HG03432 (cell line): Measurements from ENCODE around the gene GEMIN7.

Source experiments
- ATAC-seq: cut with Tn5 transposase; IDR thresholded peaks from one replicate; pipeline ENCODE4 v1.9.1; 2021; ENCODE audit warnings: mild to moderate bottlenecking, moderate library complexity; ENCODE audit not compliant: unreplicated experiment

GEMIN7 gene, protein sequence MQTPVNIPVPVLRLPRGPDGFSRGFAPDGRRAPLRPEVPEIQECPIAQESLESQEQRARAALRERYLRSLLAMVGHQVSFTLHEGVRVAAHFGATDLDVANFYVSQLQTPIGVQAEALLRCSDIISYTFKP

DNA sequence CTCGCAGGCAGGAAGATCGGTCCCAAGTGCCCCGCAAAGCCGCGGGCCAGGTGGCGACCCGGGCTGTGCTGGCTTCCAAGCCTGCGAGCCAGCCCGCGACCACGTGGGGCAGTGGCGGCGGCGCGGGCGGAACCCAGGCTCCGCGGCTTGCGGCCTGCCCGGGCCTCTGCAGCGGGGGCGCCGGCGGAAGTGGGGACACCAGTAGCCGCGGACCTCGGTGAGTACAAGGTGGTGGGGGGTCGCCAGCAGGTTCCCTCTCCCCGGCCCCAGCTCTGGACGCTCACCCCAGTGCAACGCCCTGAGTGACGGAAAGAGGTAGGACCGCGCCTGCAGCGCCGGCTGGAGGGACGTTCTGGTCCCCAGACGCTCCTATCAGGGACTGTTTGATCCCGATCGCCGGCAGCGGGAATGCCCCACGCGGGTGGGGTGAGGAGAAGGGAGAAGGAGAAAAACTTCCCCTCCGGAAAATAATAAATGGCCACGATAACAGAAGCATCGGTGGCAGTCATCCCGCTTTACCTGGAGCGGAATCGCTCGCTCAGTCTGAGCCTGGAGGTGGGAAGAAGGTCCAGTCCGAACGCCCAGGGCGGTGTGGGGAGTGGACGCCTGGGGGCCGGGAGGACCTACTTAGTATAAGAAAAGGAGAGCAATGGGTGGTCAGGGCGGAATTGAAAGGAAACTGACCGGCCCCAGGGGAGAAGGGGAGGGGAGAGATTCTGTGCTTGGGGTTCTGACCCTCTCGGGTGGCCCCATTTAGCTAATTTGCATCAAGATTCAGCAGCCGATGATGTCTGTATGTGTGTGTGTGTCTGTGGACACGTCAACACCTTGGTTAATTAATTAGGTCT, at the start of gene GEMIN7:
Gene GEMIN7, plus strand, starts transcription at position 198 of the 848 bp plus-strand sequence. CDS start 10,855 bp downstream, outside the sequence.
- peak; percentile 38 for ATAC-seq

DNA sequence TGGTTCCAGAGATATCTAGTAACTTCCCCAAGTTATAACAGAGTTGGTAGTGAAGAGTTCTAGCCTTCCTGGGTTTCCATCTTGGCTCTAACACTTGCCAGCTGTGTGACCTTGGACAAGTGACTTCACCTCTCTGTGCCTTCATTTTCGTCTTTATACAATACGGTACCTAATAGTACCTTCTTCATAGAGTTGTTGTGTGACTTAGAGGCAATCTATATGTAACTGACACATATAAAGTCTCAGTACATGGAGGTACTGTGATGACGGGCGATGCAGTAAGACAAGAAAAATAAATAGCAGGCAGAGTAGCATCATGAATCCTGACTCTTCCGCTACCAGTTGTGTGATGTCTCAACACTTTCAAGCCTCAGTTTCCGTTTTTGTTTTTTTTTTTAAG, 48.2 kb upstream of the GEMIN7 start:
- ATAC-seq: no peak

DNA sequence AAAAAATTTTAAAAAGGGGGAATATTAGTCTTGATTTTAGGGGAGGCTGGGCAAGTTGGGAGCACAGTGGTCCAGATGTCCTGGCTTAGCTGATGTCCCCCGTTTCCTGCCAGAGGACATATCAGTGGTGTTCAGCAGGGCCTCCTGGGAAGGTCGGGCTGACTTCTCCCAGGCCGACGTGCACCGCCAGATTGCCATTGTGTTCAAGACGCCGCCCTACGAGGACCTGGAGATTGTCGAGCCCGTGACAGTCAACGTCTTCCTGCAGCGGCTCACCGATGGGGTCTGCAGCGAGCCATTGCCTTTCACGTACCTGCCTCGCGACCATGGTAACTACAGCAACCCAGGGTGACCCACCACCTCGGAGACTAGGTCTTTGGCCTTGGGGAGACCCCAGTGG, 46.6 kb upstream of the GEMIN7 start:
- no peak for ATAC-seq

DNA sequence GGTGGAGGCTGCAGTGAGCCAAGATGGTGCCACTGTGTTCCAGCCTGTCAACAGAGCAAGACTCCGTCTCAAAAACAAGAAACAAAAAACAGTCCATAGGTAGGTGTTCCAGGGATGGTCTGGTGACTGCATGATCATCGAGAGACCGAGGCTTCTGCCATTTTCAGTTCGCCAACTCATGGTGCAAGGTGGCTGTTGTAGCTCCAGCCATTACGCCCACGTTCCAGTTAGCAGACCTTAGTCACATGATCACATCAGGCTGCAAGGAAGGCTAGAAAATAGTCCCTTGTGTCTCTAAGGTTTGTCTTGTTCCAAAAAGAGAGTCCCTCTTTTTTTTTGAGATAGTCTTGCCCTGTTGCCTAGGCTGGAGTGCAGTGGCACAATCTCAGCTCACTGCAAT, 43.3 kb upstream of the GEMIN7 start:
- ATAC-seq: no peak

DNA sequence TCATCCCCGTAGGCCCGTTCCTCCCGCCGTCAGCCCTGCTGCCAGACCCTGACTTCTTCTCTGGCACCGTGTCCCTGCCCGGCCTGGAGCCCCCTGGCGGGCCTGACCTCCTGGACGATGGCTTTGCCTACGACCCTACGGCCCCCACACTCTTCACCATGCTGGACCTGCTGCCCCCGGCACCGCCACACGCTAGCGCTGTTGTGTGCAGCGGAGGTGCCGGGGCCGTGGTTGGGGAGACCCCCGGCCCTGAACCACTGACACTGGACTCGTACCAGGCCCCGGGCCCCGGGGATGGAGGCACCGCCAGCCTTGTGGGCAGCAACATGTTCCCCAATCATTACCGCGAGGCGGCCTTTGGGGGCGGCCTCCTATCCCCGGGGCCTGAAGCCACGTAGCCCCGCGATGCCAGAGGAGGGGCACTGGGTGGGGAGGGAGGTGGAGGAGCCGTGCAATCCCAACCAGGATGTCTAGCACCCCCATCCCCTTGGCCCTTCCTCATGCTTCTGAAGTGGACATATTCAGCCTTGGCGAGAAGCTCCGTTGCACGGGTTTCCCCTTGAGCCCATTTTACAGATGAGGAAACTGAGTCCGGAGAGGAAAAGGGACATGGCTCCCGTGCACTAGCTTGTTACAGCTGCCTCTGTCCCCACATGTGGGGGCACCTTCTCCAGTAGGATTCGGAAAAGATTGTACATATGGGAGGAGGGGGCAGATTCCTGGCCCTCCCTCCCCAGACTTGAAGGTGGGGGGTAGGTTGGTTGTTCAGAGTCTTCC, 41.5 kb upstream of the GEMIN7 start:
- no peak for ATAC-seq

GRCh38 chr19:45038931-45039893, 39.8 kb upstream of the GEMIN7 start, which contains the start of gene CLASRP:
Gene CLASRP (plus strand): TSS chr19:45039045. CDS start chr19:45040213, 1,168 bp downstream.
- peak; percentile 89 for ATAC-seq

DNA sequence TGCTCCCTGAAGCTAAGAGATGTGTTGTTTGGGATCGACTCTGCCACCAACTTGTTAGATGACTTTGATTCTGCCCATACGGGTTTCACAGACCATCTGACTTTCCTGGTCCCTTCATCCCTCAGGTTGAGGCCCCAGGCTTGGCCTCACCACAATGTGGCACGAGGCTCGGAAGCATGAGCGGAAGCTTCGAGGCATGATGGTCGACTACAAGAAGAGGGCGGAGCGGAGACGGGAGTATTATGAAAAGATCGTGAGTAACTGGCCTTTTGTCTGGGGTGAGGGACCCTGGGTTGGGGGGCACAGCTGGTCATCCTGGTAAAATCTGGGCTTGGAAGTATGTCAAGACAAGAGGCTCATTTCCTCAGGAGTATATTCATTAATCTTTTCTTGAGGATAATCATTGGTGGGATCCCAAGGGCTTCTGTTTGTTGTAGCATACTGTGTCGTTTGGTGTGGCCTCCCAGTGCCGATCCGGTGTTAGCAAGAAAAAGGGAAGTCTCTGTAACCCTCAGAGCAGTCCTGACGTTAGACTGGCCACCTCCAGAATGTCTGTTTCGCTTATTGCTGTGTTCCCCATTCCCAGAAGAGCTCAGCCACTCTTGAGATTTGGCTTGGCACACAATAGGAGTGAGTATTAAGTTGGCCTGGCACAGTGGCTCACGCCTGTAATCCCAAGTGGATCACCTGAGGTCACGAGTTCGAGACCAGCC, 38.8 kb upstream of the GEMIN7 start:
- no peak for ATAC-seq

DNA sequence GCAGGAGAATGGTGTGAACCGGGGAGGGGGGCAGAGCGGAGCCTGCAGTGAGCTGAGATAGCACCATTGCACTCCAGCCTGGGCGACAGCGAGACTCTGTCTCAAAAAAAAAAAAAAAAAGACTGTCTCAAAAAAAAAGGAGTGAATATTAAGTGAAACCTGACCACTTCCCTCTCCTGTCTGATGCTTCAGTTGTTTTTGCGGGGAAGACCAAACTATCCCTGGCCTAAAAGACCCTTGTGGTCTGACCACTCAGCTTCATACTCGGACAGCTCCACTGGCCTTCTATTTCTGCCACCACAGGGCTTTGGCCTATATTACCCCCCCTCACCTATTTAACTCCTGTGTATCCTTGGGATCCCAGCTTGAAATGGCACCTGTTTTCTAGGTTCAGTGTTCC, 37.9 kb upstream of the GEMIN7 start:
- no peak for ATAC-seq

- no peak for ATAC-seq
Observed at GRCh38 chr19:45045671-45046353, 33.2 kb upstream of the GEMIN7 start.

DNA sequence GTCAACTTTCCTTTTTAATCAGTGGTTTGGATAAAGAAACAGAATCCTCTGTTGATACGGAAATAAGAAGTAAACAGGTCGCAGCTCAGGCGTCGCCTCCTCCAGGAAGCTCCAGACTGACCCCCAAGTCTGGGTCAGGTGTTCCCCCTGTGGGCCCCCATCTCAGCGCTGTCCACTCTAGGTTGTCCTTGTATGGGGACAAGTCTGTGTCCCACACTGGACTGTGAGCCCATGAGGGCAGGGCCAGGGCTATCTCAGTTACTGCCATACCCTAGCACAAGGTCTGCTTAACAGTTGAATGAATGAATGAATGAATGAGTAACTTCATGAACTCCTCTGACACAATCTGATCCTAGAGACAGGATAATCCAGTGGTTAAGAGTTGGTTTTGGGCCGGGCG, 32.7 kb upstream of the GEMIN7 start:
- ATAC-seq: no peak

DNA sequence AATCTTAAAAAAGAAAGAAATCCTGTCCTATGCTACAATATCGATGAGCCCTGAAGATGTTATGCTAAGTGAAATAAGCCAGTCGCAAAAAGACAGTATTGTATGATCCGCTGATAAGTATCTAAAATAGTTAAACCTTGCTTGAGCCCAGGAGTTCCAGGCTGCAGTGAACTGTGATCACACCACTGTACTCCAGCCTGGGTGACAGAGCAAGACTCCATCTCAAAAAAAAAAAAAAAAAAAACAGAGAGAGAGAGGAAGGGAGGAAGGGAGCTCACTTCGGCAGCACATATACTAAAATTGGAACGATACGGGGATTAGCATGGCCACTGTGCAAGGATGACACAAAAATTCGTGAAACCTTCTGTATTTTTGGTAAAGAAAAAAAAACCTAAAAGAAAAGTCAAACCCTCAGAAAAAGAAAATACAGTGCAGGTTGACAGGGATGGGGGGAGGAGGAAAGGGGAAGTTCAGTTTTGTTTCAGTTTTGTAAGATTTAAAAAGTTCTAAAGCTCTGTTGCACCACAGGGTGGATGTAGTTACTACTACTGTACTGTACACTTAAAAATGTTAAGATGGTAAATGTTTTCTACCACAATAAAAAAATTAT, 31.8 kb upstream of the GEMIN7 start:
- peak; percentile 57 for ATAC-seq

- no peak for ATAC-seq
Observed at GRCh38 chr19:45049073-45049736, 29.9 kb upstream of the GEMIN7 start.

- ATAC-seq: no peak
Observed at GRCh38 chr19:45050036-45050435, 29.0 kb upstream of the GEMIN7 start.

DNA sequence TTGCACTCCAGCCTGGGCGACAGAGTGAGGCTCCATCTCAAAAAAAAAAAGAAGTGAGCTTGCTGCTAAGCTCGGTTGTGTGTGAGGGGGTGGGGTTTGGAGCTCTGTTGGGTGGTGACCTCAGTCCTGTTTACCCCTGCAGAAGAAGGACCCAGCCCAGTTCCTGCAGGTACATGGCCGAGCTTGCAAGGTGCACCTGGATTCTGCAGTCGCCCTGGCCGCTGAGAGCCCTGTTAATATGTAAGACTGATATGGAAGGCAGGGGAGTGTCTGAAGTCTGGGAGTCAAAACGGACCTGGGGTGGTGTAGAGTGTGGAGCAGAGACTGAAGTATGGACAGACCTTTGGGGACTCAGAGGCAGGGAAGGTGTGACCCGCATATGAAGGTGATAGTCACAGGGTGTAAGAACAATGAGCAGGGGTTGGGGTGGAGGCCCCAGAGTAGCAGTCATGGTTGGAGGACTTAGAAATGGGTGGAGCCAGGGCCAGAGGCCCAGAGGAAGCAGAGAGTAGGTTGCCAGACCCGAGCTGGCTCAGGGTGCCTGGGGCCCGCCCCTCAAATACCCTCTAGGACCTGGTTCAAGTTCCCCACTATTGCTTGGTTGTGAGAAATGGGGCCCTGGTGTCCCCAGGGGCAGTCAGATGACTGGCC, 27.0 kb upstream of the GEMIN7 start:
- ATAC-seq: no peak

GRCh38 chr19:45056831-45057230, 22.2 kb upstream of the GEMIN7 start:
- no peak for ATAC-seq

DNA sequence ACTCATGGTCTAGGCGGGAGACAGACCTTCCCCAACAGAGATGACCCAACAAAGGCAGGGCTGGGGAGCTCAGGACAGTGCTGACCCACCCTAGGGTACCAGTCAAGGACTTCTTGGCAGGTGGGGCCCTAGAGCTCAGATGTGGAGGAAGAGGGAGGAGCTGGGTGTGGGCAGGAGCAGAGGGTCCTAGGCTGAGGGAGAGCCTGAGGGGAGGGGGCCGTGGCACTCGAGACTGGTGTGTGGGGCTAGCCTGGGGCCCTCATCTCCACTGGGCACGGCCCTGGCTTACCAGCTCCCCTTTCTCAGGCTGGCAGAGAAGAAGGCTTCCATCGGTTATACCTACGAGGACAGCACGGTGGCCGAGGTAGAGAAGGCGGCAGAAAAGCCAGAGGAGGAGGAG, 21.6 kb upstream of the GEMIN7 start:
- no peak for ATAC-seq

- no peak for ATAC-seq
Observed at GRCh38 chr19:45058622-45059159, 20.4 kb upstream of the GEMIN7 start.
